H1 (cell line): ENCODE data around the gene SERPINA6. TPM values are rescaled to one million over a fixed set of nuclear protein-coding genes. Genes with fewer than 3 reads are reported as not detected.

Source experiments
- ASH2L ChIP-seq: fragments of 200-600, 300-600 bp; sonication (generic); IDR thresholded peaks from one replicate; pipeline ENCODE4 v1.7.1; 2017; ENCODE audit warnings: low read length
- CREB1 ChIP-seq: IDR thresholded peaks from 2 replicates; pipeline ENCODE4 v1.6.1; 2012; ENCODE audit warnings: inconsistent platforms
- MAFK ChIP-seq: IDR thresholded peaks from 2 replicates; pipeline ENCODE4 v1.6.1; 2012; ENCODE audit warnings: low read depth, mild to moderate bottlenecking, improper control_type of control experiment, low read length
- polyA plus RNA-seq, 7 experiments: library from polyadenylated mRNA; depleted of rRNA in 3 of 7; stranded (reverse) in 5 of 7; unstranded in 2 of 7; fragments of >200 nt in 5 of 7; fragments of 200-250 nt in 2 of 7; gene quantifications; 1 replicate in 5 of 7; 2 replicates in 1 of 7; 4 replicates in 1 of 7; pipeline versions ENCODE4 v1.2.1 to v1.2.3, GENCODE V29; 2011 to 2013; ENCODE audit warnings: missing spikeins in 2 of 7, mixed read lengths in 2 of 7
- total RNA-seq: library from RNA; stranded (reverse); fragmentation: NEBNext Ultra II Directional; extraction: Animal tissue kit (Norgen Biotek cat#: 25700); gene quantifications from 2 replicates; pipeline ENCODE4 v1.2.1, GENCODE V29; 2021

Gene SERPINA6
- total and polyA plus RNA-seq, 2 of the 8 experiments (the other 6 are each of a cell fraction or from before 2014, with no cell fraction given), result not detected

DNA sequence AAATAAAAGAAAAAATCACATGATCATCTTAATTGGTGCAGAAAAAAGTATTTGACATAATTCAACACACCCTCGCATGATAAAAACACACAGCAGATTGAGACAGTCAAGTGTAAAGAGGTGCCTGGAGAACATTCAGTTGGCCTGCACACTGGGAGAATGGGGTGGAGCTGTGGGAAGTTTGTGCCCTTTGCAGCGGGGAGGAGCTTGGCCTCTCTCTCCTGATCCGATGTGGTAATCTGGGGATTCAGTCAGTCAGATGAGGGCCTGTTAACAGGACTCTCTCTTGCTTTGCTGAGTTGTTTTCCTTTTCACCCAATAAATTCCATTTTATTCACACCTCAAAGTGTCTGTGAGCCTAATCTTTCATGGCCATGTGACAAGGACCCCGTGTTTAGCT lies 5.9 kb downstream of the SERPINA6 start (continued):
- TF ChIP-seq MAFK (no peak), CREB1 (no peak), ASH2L (no peak)
